Body of pancreas (tissue), 4 donors: Measurements from ENCODE around the gene USP22. TPM values are rescaled to one million over a fixed set of nuclear protein-coding genes. Genes with fewer than 3 reads are reported as not detected.

Experiments used
- ATAC-seq: fragments of 150-250 bp; one replicate; pipeline ENCODE4 v1.9.1; 2016
- DNase-seq, 4 donors: peaks; one replicate each; pipeline ENCODE4 v3.0.0-alpha.2; 2019
- H3K27ac ChIP-seq, 4 donors: fragments of 200-600 bp; sonication (generic); 1 replicate in 3 of 4; 2 replicates in 1 of 4; pipeline versions ENCODE4 v1.5.1 to v1.6.1; 2016 to 2019; ENCODE audit warnings: mild to moderate bottlenecking in 1 of 4, mixed read lengths in 1 of 4, moderate library complexity in 1 of 4
- H3K27me3 ChIP-seq, 2 donors: fragments of 200-600 bp; sonication (generic); one replicate each; pipeline ENCODE4 v1.6.0; 2016; ENCODE audit warnings: mild to moderate bottlenecking in 1 of 2
- H3K36me3 ChIP-seq, 2 donors: fragments of 200-600 bp; sonication (generic); replicated peaks in 1 of 2; 2 replicates each; pipeline ENCODE4 v1.5.1; 2016; ENCODE audit warnings: low read depth in 2 of 2; ENCODE audit not compliant: insufficient read depth in 1 of 2
- H3K4me1 ChIP-seq: fragments of 200-600 bp; sonication (generic); one replicate; pipeline ENCODE4 v1.6.0; 2016
- H3K4me3 ChIP-seq, 2 donors: fragments of 200-600 bp; sonication (generic); 1 replicate in 1 of 2; 2 replicates in 1 of 2; pipeline ENCODE4 v1.5.1; 2016 to 2019
- H3K9me3 ChIP-seq, 3 donors: fragments of 200-600 bp; sonication (generic); 1 replicate in 2 of 3; 2 replicates in 1 of 3; pipeline ENCODE4 v1.5.1; 2016
- POLR2A ChIP-seq, 3 donors: fragments of 450-650 bp; IDR thresholded peaks; one replicate each; pipeline ENCODE4 v1.6.1; 2016; ENCODE audit warnings: antibody characterized with exemption in 3 of 3, mild to moderate bottlenecking in 2 of 3
- WGBS, 2 donors: methylation state at CpG; one replicate each; pipeline ENCODE4 v1.1.5; 2017; 5-methylcytosine and 5-hydroxymethylcytosine counted together
- intact Hi-C: fragments of 100-400 bp; cut with DNase I; formaldehyde crosslinking; loops from one replicate; pipeline ENCODE4 v1.15.1; 2023
- total RNA-seq, 2 donors: library from RNA; depleted of rRNA; stranded (reverse); fragments of >200 nt; gene quantifications; one replicate each; pipeline ENCODE4 v1.1.0, GENCODE V29; 2016
- TF ChIP-seq, protein P1 (sequence below), 7 experiments: fragments of 450-650 bp in 4 of 7; fragments of 200-600 bp in 3 of 7; sonication (generic) in 3 of 7; IDR thresholded peaks; one replicate each; pipeline ENCODE4 v1.5.1; 2016 to 2019; ENCODE audit warnings: antibody characterized with exemption in 7 of 7

USP22 gene
- total RNA-seq = 10 to 100 TPM; 66.4 to 79.4 TPM

DNA sequence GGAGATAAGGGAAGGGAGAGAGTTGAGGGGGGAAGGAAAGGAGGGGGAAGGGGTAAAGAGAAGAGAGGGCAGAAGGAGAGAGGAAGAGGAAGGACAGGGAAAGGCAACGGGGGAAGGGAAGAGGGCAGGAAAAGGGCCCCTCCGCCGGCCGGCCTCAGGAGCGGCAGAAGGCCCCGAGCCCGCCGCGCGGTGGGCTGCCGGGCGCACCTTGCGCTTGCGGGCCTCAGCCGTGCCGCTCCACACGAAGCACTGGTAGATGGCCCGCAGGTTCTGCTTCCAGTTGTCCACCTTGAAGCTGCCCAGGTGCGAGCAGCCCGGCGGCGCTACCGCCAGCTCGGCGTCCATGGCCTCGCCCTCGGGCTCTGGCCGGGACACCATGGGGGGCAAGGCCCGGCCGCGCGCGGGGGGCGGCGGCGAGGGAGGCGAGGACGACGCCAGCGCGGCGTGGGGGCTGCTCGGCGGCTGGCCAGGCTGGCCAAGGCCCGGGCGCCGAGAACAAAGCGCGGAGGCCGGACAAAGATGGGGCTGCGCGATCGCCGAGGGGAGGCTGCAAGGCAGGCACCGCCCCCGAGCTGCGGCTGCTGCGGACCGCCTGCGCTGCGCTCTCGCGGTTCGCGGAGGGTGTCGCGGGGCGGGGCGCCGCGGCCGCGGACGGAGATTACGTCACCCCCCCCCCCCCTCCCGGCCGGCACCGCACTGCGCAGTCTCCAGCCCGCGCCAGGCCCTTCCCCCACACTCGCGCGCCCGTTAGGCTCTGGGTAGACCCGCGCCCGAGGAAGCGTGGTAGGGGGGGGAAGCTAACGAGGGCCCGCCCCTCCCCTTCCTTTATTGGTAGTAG is at the start of gene USP22:
TSS of gene USP22 (minus strand) at position 554 of the 838 bp plus-strand sequence. CDS start at position 378, 176 bp downstream.
- H3K36me3 ChIP-seq = no peaks in the 10 kb centered on the region
- DNase-seq = peak in 2 of 4 donors; percentile 31 to 44
- H3K27me3 ChIP-seq = no peaks in the 10 kb centered on the region
- TF ChIP-seq, protein P1, sequence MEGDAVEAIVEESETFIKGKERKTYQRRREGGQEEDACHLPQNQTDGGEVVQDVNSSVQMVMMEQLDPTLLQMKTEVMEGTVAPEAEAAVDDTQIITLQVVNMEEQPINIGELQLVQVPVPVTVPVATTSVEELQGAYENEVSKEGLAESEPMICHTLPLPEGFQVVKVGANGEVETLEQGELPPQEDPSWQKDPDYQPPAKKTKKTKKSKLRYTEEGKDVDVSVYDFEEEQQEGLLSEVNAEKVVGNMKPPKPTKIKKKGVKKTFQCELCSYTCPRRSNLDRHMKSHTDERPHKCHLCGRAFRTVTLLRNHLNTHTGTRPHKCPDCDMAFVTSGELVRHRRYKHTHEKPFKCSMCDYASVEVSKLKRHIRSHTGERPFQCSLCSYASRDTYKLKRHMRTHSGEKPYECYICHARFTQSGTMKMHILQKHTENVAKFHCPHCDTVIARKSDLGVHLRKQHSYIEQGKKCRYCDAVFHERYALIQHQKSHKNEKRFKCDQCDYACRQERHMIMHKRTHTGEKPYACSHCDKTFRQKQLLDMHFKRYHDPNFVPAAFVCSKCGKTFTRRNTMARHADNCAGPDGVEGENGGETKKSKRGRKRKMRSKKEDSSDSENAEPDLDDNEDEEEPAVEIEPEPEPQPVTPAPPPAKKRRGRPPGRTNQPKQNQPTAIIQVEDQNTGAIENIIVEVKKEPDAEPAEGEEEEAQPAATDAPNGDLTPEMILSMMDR (IDR thresholded peaks at IDR 0.05) = no peak
- peak; percentile 31 to 97 (median 62) for TF ChIP-seq POLR2A (IDR thresholded peaks at IDR 0.05)
- ATAC-seq = peak; percentile 80
- H3K9me3 ChIP-seq = no peaks in the 10 kb centered on the region
- WGBS, 2 donors = 0 to 1% methylated on average over 10 to 60 of the region's 91 CpGs
- intact Hi-C loops = no loop called here
- peaks cover 38% of the 10 kb centered on the region for H3K4me1 ChIP-seq
- H3K27ac ChIP-seq = peak within 1 kb of the TSS; percentile 94 to 100 (median 100)
- H3K4me3 ChIP-seq = peak within 1 kb of the TSS; percentile 86 to 90

DNA sequence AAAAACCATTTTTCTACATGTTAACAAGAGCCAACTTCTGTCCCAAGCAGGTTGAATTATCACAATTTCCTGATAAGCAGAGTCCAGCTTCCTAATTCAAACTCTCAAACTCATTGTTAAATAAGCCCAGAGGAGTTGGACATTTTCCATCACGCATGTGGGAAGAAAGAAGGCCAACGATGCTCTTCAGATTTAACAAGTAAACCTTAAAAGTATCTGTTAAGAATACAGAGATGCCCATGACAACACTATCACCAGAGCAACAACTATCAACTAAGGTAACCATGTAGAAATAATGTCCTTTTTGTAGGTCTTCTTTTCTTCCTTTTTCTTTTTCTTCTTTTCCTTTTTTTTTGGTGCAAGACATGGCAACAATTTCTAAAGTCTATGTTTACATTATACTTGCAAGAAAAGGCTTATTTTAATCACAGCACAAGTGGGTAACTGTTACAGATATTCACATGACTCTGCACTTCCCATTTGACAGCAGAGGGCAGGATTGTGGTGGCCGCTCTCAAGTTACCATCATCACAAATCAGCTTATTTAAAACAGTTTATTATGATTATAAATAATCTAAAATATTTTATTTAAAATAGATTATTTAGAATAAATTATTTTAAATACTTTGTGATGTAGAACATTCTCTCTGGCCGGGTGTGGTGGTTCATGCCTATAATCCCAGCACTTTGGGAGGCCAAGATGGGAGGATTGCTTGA is 48.2 kb upstream of the USP22 start:
- intact Hi-C loops = no loop called here
- 56 to 63% methylated on average over 4 of the region's 4 CpGs for WGBS, 2 donors
- TF ChIP-seq, protein P1 (IDR thresholded peaks at IDR 0.05) = no peak
- no peak for TF ChIP-seq POLR2A (IDR thresholded peaks at IDR 0.05)

DNA sequence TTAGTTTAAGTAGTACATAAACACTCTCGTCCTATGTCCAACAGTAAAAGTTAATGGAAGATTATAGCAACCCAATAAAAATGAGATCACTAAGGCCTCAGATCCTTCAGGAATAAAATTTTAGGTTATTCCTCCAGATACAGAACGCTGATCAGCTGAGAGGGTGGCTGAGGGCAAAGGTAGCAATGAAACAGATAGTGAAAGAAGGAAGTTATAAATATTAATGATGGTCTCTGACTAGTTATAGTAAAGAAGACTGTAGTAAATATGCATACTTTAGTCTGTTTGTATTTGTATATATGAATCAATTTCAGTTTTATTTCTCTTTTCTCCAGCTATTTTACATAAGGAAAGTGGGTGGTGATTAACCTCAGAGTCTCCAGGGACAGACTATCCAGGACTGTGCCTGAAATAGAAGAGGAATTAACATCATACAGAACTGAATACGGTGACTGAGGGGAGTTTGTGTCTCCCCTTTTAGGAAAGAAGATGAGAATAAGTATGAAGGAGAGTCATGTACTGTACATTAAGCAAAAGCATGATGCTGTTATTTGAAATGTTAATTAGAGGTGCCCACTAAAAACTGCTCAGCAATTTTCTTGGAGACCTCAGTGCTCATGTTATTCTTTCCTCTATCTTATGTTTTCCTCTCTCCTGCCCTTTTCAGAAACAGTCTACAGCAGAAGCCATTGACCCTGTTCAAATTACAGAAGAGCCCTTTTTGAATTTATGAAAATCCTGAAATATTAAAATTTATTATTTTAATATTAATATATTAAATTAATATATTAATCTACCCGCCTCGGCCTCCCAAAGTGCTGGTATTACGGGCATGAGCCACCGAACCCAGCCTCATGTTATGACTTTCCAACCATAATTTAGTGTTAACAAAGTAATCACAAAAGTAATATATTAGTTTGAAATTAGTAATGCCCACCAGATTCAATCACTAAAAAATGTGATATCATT is 47.4 kb upstream of the USP22 start:
- intact Hi-C loops = no loop called here
- no peak for ATAC-seq

More for the DNA sequence above, 48.2 kb upstream of the USP22 start:
- Histone ChIP-seq H3K4me3 (no peak overlapping the region), H3K27ac (no peak overlapping the region), H3K4me1 (no peaks in the 10 kb centered on the region), H3K27me3 (no peaks in the 10 kb centered on the region), H3K9me3 (no peaks in the 10 kb centered on the region), H3K36me3 (no peaks in the 10 kb centered on the region)
- ATAC-seq = no peak
- no peak for DNase-seq

DNA sequence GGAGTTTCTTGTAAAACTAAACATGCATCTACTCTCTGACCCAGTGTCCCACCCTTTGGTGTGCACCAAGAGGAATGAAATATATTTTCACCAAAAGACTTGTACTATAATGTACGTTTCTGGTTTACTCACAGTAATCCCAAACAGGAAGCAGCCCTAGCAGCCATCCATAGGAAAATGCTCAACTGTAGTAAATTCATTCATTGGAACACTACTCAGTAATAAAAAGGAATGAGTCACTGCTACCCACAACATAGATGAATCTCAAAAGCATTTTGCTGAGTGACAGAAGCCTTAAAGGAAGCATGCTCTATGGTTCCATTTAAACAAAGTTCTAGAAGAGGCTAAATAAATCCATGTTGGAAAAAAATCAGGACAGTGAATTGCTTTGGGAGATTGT is 46.3 kb upstream of the USP22 start:
- Histone ChIP-seq H3K4me3 (no peak overlapping the region), H3K4me1 (no peaks in the 10 kb centered on the region), H3K27me3 (no peaks in the 10 kb centered on the region), H3K36me3 (no peaks in the 10 kb centered on the region), H3K9me3 (no peaks in the 10 kb centered on the region), H3K27ac (no peak overlapping the region)
- no peak for DNase-seq
- TF ChIP-seq, protein P1 (IDR thresholded peaks at IDR 0.05) = no peak
- no peak for TF ChIP-seq POLR2A (IDR thresholded peaks at IDR 0.05)
- 71 to 77% methylated on average over 1 of the region's 1 CpG for WGBS, 2 donors
- intact Hi-C loops = no loop called here
- ATAC-seq = no peak

More for the DNA sequence above, 47.4 kb upstream of the USP22 start:
- Histone ChIP-seq H3K4me1 (no peaks in the 10 kb centered on the region), H3K4me3 (no peak overlapping the region), H3K36me3 (no peaks in the 10 kb centered on the region), H3K9me3 (no peaks in the 10 kb centered on the region), H3K27ac (no peak overlapping the region), H3K27me3 (no peaks in the 10 kb centered on the region)
- DNase-seq = no peak
- 77 to 79% methylated on average over 7 of the region's 7 CpGs for WGBS, 2 donors
- TF ChIP-seq POLR2A (IDR thresholded peaks at IDR 0.05) = no peak
- TF ChIP-seq, protein P1 (IDR thresholded peaks at IDR 0.05) = no peak
